Peyer's patch (tissue), 4 donors: ENCODE results near the gene FUBP1.

Experiments
- POLR2A ChIP-seq, 2 donors: fragments of 450-650 bp; IDR thresholded peaks; one replicate each; pipeline ENCODE4 v1.5.1; 2017; ENCODE audit warnings: antibody characterized with exemption in 2 of 2, mild to moderate bottlenecking in 2 of 2, moderate library complexity in 2 of 2
- TF ChIP-seq, protein P1 (sequence below), 6 experiments: fragments of 450-650 bp in 4 of 6; fragments of 200-600 bp in 2 of 6; sonication (generic) in 1 of 6; IDR thresholded peaks; one replicate each; pipeline ENCODE4 v1.5.1; 2017 to 2019; ENCODE audit warnings: antibody characterized with exemption in 6 of 6, mild to moderate bottlenecking in 3 of 6, moderate library complexity in 1 of 6

DNA sequence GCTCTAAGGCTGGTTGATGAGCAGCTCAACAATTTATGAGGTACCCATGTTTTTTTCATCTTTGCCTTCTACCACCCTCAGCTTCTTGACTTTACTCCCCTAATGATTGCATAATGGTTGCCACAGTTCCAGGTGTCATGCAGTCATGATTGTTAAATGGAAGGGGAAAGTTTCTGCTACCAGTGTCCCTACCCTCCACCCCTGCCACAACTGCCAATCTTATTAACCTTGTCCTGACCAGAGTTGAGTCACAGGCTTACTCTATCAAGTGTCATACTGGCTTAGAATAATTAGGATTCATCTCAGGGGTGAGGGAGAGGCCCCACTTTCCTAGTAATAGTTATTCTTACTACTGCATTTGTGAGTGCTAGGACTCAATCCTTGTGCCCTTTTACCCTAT, 7.9 kb upstream of the FUBP1 start:
- TF ChIP-seq, protein P1, sequence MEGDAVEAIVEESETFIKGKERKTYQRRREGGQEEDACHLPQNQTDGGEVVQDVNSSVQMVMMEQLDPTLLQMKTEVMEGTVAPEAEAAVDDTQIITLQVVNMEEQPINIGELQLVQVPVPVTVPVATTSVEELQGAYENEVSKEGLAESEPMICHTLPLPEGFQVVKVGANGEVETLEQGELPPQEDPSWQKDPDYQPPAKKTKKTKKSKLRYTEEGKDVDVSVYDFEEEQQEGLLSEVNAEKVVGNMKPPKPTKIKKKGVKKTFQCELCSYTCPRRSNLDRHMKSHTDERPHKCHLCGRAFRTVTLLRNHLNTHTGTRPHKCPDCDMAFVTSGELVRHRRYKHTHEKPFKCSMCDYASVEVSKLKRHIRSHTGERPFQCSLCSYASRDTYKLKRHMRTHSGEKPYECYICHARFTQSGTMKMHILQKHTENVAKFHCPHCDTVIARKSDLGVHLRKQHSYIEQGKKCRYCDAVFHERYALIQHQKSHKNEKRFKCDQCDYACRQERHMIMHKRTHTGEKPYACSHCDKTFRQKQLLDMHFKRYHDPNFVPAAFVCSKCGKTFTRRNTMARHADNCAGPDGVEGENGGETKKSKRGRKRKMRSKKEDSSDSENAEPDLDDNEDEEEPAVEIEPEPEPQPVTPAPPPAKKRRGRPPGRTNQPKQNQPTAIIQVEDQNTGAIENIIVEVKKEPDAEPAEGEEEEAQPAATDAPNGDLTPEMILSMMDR (IDR thresholded peaks at IDR 0.05) = no peak
- TF ChIP-seq POLR2A (IDR thresholded peaks at IDR 0.05) = no peak
